ENCODE data around the gene SMCO2. TPM values are rescaled to one million over a fixed set of nuclear protein-coding genes. Genes with fewer than 3 reads are reported as not detected.

SMCO2 gene
- total RNA-seq, 6 donors from 2014 or later, result 0.27 to 0.34 TPM; not detected in 4

GRCh38 chr12:27497446-27497845 is 50.9 kb downstream of the SMCO2 start:
- Histone ChIP-seq H3K27me3 (no peaks in the 10 kb centered on the region), H3K36me3 (no peaks in the 10 kb centered on the region), H3K9me3 (no peaks in the 10 kb centered on the region), H3K4me3 (no peak overlapping the region), H3K4me1 (no peaks in the 10 kb centered on the region), H3K27ac (no peak overlapping the region)
- 76 to 88% methylated on average over 3 of the region's 3 CpGs for WGBS, 2 donors
- TF ChIP-seq CTCF (IDR thresholded peaks at IDR 0.05), result no peak
- TF ChIP-seq POLR2A (IDR thresholded peaks at IDR 0.05), result no peak
- TF ChIP-seq POLR2AphosphoS5 (IDR thresholded peaks at IDR 0.05), result no peak
- TF ChIP-seq EP300 (IDR thresholded peaks at IDR 0.05), result no peak
- DNase-seq (no peak), ATAC-seq (ENCODE audit: low FRiP score in 2 of 2) (no peak)

GRCh38 chr12:27498149-27498548 is 51.6 kb downstream of the SMCO2 start:
- WGBS, 2 donors, result 82 to 88% methylated on average over 4 of the region's 4 CpGs
- TF ChIP-seq POLR2AphosphoS5 (IDR thresholded peaks at IDR 0.05), result no peak
- no peak for TF ChIP-seq CTCF (IDR thresholded peaks at IDR 0.05)
- TF ChIP-seq EP300 (IDR thresholded peaks at IDR 0.05), result no peak
- TF ChIP-seq POLR2A (IDR thresholded peaks at IDR 0.05), result no peak
- Histone ChIP-seq H3K9me3 (no peaks in the 10 kb centered on the region), H3K4me1 (no peaks in the 10 kb centered on the region), H3K36me3 (no peaks in the 10 kb centered on the region), H3K27me3 (no peaks in the 10 kb centered on the region), H3K27ac (no peak overlapping the region), H3K4me3 (no peak overlapping the region)
- DNase-seq (no peak), ATAC-seq (ENCODE audit: low FRiP score in 2 of 2) (no peak)

- 75 to 76% methylated on average over 5 of the region's 5 CpGs for WGBS, 2 donors
- DNase-seq, result no peak
- Histone ChIP-seq H3K9me3 (no peaks in the 10 kb centered on the region), H3K4me1 (no peaks in the 10 kb centered on the region), H3K27ac (no peak overlapping the region), H3K27me3 (no peaks in the 10 kb centered on the region), H3K4me3 (no peak overlapping the region), H3K36me3 (no peaks in the 10 kb centered on the region)
- ATAC-seq (ENCODE audit: low FRiP score in 2 of 2), result no peak
- TF ChIP-seq POLR2A (IDR thresholded peaks at IDR 0.05) (no peak), POLR2AphosphoS5 (IDR thresholded peaks at IDR 0.05) (no peak), CTCF (IDR thresholded peaks at IDR 0.05) (no peak), EP300 (IDR thresholded peaks at IDR 0.05) (no peak)
Observed at GRCh38 chr12:27498761-27499160, 52.2 kb downstream of the SMCO2 start.

- no peaks in the 10 kb centered on the region for H3K36me3 ChIP-seq
- 96 to 100% methylated on average over 3 of the region's 3 CpGs for WGBS, 2 donors
- no peaks in the 10 kb centered on the region for H3K27me3 ChIP-seq
- DNase-seq (no peak), ATAC-seq (ENCODE audit: low FRiP score in 2 of 2) (no peak)
- H3K27ac ChIP-seq, result no peak overlapping the region
- no peaks in the 10 kb centered on the region for H3K4me1 ChIP-seq
- no peak for TF ChIP-seq POLR2A (IDR thresholded peaks at IDR 0.05)
- TF ChIP-seq POLR2AphosphoS5 (IDR thresholded peaks at IDR 0.05), result no peak
- no peaks in the 10 kb centered on the region for H3K9me3 ChIP-seq
- H3K4me3 ChIP-seq, result no peak overlapping the region
Observed at GRCh38 chr12:27499377-27499776, 52.8 kb downstream of the SMCO2 start.

- no peak overlapping the region for H3K4me3 ChIP-seq
- WGBS, 2 donors, result 47 to 61% methylated on average over 3 of the region's 3 CpGs
- no peaks in the 10 kb centered on the region for H3K4me1 ChIP-seq
Observed at GRCh38 chr12:27500546-27500945, 54.0 kb downstream of the SMCO2 start.

More at GRCh38 chr12:27500546-27500945, 54.0 kb downstream of the SMCO2 start:
- TF ChIP-seq POLR2AphosphoS5 (IDR thresholded peaks at IDR 0.05) (no peak), POLR2A (IDR thresholded peaks at IDR 0.05) (no peak), EP300 (IDR thresholded peaks at IDR 0.05) (no peak), CTCF (IDR thresholded peaks at IDR 0.05) (no peak)
- H3K27ac ChIP-seq, result no peak overlapping the region
- H3K27me3 ChIP-seq, result no peaks in the 10 kb centered on the region
- H3K36me3 ChIP-seq, result no peaks in the 10 kb centered on the region
- DNase-seq, result no peak
- H3K9me3 ChIP-seq, result no peaks in the 10 kb centered on the region
- ATAC-seq (ENCODE audit: low FRiP score in 2 of 2), result no peak

Measured in upper lobe of left lung (tissue), 6 donors.